GM18951 (cell line): ENCODE results near the gene ZKSCAN7.
"Not testable (repeated sequence)": the region's sequence is repeated elsewhere in the genome, so short reads cannot be mapped to it uniquely, and the experiment has no call there.

ENCODE experiments used
- POLR2A ChIP-seq: IDR thresholded peaks from 4 replicates; pipeline ENCODE4 v1.6.1; 2011; ENCODE audit warnings: mild to moderate bottlenecking; ENCODE audit not compliant: insufficient read length, insufficient read depth; ENCODE audit errors: extremely low read depth
- in situ Hi-C: fragments of 300-500 bp; cut with MboI; formaldehyde crosslinking; loops from one replicate; pipeline ENCODE4 v1.12.0; 2022; ENCODE audit warnings: low sequenced_read_pairs, mixed read lengths, inconsistent platforms; ENCODE audit not compliant: unreplicated experiment

Gene ZKSCAN7

DNA sequence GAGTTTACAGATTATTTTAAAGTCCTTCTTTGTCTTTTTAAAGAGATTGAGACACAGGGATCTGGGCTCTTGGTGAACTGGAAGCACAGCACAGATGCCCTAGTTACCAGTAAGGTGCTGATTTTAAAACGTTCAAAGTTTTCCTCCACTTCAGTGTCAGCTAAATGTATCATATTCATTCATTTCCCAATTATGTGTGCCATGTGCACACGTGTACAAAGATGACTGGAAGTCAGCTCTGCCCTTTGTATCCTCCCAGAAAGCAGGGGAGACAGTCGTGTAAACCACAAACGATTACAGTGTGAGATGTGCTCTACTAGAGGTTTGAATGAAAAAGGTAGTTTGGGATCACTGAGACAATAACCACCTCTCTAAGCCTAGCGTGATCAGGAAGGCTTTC, 730 bp downstream of the ZKSCAN7 start:
- no peak for TF ChIP-seq POLR2A
- in situ Hi-C loops = no loop called here

DNA sequence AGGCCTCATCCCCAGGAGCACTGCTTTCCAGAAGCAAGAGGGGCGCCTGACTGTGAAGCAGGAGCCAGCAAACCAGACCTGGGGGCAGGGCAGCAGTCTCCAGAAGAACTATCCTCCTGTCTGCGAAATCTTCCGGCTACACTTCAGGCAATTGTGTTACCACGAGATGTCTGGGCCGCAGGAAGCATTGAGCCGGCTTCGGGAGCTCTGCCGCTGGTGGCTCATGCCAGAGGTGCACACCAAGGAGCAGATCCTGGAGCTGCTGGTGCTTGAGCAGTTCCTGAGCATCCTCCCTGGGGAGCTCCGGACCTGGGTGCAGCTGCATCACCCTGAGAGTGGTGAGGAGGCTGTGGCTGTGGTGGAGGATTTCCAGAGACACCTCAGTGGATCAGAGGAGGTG, 2.1 kb downstream of the ZKSCAN7 start:
- TF ChIP-seq POLR2A = no peak
- in situ Hi-C loops = no loop called here

DNA sequence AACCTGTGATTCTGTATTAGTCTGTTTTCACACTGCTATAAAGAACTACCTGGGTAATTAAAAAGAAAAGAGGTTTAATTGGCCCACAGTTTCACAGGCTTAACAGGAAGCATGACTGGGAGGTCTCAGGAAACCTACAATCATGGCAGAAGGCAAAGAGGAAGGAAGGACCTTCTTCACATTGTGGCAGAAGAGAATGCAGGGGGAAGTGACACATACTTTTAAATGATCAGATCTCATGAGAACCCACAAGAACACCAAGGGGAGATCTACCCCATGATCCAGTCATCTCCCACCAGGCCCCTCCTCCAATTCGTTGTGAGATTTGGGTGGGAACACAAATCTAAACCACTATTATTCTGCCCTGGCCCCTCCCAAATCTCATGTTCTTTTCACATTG, 6.1 kb downstream of the ZKSCAN7 start:
- in situ Hi-C loops = no loop called here
- no peak for TF ChIP-seq POLR2A

DNA sequence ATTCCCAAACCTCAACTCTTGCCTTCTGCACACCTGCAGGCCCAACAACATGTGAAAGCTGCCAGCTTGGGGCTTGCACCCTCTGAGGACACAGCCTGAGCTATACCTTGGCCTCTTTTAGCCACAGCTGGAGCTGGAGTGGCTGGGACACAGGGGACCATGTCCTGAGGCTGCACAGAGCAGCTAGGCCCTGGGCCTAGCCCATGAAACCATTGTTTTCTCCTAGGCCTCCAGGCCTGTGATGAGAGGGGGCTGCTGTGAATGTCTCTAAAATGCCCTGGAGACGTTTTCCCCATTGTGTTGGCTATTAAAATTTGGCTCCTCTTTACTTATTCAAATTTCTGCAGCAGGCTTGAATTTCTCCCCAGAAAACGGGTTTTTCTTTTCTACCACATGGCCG, 7.2 kb downstream of the ZKSCAN7 start:
- in situ Hi-C loops = no loop called here
- TF ChIP-seq POLR2A = no peak

DNA sequence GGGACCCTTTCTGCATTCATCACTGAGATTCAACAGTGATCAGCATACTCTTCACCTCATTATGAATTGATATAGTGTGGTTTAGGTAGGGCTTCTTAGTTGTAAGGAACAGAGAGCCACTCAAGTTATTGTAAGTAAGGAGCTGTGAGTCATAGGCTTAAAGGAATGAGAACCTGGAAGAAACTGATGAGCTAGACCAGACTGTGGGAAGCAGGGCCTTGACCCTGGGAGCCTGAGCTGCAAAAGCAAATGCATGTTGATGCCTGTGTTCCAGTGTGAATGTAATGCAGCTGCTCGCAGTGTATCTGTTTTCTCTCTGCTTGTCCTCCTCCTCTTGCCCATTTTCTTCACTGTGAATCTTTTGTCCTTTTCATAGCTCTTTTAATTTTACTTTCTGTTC, 13.6 kb downstream of the ZKSCAN7 start:
- no peak for TF ChIP-seq POLR2A
- in situ Hi-C loops = no loop called here

DNA sequence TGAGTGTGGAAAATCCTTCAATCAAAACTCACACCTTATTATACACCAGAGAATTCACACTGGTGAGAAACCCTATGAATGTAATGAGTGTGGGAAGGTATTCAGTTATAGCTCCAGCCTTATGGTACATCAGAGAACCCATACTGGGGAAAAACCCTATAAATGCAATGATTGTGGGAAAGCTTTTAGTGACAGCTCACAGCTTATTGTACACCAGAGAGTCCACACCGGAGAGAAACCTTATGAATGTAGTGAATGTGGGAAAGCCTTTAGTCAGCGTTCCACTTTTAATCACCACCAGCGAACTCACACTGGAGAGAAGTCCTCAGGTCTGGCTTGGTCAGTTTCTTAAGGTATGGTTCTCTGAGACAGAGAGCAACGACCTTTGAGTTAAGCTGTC, 16.0 kb downstream of the ZKSCAN7 start:
- in situ Hi-C loops = no loop called here
- TF ChIP-seq POLR2A = no peak

DNA sequence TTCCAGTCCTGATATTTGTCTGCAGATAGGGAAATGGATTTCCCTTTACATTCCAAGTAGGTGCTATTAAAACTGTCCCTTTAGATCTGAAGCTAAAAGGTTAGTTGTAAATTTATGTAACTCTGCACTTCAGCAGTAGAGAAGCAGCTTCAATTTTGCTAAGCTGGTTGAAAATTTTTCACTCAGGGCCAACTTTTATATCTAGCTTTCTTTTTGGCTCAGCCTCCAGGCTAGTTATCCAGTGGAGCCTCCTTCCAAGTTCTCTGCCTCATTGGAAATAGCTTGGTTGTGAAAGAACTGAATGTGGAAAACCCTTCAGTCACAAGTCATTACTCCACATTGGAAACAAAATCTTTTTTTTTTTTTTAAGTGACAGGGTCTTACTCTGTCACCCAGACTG, 21.6 kb downstream of the ZKSCAN7 start:
- no peak for TF ChIP-seq POLR2A
- in situ Hi-C loops = no loop called here

DNA sequence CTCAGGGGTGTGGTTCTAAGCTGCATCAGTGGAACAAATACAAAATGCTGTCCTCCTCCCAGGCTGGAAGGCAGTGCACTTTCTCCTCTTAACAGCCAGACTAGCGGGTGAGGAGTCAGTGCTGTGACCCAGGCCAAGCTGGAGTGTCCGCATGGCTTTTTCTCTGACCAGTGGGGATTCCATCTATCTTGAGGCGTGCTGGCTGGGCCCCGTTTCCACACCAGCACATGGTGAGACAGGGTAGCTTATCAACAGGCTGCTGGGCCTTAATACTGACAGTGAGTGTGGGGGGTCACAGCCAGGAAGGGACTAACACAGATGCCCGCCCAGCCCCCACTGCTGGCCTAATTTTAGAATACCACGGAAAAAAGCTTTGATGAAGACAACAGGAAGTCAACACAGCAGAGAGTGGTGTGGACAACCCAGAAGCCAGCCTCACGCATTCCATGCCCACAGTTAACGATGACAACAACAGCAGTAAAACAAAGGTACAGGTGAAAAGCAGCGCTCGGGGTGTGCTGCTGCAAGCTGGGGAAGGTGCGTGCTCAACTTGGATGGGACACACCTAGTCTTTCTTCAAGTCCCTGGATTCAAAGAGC, 22.5 kb downstream of the ZKSCAN7 start:
- in situ Hi-C loops = not testable (repeated sequence)

DNA sequence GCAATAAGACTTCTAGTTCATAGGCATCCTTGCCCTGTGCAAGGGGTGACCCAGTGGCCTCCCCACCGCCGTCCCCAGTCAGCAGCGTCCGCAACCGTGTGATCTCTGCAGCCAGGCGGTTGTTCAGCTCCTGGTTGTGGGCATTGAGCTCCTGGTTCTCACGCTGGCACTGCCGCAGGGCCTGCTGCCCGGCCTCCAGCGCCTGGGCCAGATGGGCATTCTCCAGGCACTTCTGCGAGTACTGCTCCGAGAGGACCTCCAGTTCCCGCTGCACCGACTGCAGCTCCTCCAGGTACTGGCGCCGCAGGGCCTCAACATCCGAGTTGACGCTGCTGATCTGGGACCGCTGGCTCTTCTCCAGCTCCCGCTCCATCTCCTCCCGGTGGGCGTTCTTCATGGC, 23.3 kb downstream of the ZKSCAN7 start:
- in situ Hi-C loops = not testable (repeated sequence)

DNA sequence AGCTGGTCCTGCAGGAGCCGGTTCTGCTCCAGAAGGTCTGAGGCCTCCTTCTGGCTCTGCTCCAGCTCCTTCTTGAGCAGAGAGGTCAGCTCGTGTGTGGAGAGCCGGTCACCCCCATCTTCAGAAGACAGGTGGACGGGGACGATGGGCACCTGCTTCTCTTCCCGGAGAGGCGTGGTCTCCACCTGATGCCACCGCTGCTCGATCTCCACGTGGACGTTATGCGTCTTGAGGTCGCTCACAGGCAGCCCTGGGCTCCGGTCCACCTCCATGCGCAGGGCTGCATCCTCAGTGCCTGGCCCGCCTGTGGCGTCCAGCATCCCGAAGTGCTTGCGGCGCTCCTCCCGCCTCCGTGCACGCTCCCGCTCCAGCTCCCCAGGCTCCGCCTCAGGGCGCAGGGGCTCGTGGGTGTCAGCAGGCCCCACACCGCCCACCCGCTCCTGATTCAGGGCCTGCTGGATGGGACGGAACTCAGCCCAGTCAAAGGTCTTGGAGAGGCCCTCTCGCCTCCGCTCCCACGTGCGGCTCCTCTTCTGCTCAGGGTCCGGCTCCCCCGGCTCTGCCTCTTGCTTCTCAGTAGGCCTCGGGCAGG, 24.0 kb downstream of the ZKSCAN7 start:
- in situ Hi-C loops = not testable (repeated sequence)

DNA sequence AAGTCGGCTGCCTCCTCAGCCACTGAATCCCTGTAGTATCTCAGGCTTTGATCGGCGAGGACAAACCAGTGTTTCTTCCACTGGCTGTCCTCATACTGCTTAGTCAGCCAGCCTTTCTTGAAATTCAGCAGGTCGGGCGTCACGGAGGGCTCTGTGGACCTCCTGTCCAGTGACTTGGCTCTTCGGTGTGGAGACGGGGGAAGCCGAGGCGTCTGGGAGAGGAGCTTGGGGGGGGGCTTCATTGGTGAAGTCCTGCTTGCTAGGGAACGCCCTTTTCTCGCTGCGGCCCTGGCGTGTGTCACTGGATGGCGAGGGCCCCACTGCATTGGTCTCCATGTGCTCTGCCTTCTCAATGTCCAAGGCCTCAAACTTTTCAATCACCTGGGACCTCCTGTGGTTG, 24.8 kb downstream of the ZKSCAN7 start:
- in situ Hi-C loops = not testable (repeated sequence)

DNA sequence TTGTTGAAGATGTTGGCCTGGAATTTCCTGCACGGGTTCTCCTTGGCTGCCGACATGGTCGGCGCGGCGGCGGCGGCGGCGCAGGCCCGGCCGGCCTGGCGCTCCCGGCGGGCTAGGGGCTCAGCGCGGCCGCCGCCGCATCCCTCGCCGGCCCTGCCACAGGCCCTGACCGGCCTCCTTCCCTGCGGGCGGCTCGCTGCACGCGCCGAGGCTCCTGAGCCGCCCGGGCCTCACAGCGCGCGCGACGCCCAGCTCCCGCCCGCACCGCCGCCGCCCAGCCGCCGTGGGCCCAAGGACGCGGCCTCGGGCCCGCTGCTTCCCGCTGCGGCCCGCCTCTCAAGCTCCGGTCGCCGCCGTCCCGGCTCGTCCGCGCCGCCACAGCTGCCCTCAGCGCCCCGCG, 26.0 kb downstream of the ZKSCAN7 start:
- in situ Hi-C loops = not testable (repeated sequence)

DNA sequence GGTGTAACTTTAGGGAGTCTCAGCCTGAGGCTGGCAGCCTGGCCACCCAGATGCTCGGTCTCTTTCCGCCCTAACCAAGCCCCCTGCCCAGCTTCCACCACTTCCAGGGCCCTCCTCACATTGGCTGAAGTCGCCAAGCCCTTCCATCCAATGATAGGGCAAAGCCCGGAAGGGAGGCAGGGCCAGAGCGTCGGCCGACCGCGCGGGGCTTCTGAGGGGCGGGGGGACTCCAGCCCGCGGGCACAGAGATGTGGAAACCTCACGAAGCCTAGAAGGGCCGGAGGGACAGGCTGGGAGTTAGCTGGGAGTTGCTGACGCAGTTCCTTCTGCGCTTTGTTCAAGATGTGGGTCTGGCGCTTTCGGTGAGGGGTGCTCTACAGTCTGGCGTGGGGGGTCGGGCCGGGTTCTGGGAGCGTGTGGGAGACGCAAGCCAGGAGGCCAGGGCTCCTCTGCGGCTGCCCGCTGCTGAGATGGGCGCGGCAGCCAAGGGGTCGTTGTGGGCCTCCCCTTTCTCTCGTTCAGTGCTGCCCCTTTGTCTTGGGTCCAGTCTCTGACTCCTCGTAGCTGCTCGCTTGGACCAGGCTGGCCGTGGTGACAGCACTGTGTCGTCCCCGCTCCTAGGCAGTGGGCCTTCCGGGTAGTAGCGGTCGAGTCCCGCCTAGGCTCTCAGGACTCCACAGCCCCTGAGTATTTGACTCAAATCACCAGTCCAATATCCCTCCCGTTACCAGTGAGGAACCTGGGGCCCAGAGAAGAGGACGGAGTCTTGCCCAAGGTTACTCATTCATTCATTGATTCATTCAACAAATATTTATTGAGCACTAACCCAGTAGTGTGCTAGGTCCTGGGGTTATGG, 29.9 kb downstream of the ZKSCAN7 start, which contains the start of gene ZNF660:
Gene ZNF660 (plus strand): TSS at position 319 of the 856 bp plus-strand sequence. CDS start 9,230 bp downstream, outside the sequence.
- TF ChIP-seq POLR2A = no peak
- in situ Hi-C loops = no loop called here

DNA sequence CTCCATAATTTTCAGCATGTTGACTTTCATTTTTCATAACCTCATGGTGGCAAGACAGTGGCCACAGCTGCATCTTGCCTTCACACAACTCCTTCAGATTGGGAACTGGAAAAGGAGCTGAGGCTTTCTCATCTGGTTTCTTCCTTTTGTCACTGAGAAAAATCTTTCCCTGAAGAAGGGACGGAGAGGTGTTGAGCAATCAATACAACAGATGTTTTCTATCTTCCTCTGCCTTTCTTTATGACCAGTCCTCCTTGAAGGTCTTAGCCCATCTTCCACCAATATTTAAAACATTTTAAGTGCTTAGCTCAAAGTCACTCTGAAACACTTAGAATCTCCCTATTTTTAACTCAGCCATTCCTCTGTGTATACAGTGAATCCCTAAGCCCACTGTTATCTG, 41.6 kb downstream of the ZKSCAN7 start:
- in situ Hi-C loops = no loop called here
- no peak for TF ChIP-seq POLR2A

DNA sequence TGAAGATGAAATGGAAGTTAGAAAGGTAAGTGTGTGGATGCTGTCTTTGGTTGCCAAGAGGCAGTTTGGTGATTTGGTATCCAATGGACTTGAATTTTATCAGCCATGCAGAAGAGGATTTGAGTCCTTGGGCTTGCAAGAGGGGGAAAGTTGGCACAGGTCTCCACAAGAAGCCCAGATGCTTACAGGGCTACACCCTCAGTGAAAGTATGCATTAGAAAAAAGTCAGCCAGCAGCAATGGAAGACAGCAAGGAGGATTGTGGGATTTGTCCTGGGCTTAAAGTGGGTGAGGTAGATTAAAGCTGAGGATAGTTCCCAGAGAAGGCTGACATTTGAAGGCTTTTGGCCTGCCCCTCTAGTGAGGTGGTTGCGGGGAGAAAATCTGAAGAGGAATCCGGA, 46.8 kb downstream of the ZKSCAN7 start:
- TF ChIP-seq POLR2A = no peak
- in situ Hi-C loops = no loop called here
